Stimulated activated CD8-positive, alpha-beta memory T cell treated with anti-CD3 and anti-CD28 coated beads, Interleukin-12 subunit alpha, Interleukin-12 subunit beta, amount 100 ng/mL, for 4 hours (primary cell): ENCODE measurements around the gene AURKB.
A peak's percentile ranks its signal among the peaks of the same experiment; 100 is the strongest.
"Not testable (repeated sequence)": the region's sequence is repeated elsewhere in the genome, so short reads cannot be mapped to it uniquely, and the experiment has no call there.

Experiments used
- DNase-seq: peaks from one replicate; pipeline ENCODE4 v3.0.0-alpha.2; 2020; ENCODE audit warnings: low read depth

The AURKB gene

DNA sequence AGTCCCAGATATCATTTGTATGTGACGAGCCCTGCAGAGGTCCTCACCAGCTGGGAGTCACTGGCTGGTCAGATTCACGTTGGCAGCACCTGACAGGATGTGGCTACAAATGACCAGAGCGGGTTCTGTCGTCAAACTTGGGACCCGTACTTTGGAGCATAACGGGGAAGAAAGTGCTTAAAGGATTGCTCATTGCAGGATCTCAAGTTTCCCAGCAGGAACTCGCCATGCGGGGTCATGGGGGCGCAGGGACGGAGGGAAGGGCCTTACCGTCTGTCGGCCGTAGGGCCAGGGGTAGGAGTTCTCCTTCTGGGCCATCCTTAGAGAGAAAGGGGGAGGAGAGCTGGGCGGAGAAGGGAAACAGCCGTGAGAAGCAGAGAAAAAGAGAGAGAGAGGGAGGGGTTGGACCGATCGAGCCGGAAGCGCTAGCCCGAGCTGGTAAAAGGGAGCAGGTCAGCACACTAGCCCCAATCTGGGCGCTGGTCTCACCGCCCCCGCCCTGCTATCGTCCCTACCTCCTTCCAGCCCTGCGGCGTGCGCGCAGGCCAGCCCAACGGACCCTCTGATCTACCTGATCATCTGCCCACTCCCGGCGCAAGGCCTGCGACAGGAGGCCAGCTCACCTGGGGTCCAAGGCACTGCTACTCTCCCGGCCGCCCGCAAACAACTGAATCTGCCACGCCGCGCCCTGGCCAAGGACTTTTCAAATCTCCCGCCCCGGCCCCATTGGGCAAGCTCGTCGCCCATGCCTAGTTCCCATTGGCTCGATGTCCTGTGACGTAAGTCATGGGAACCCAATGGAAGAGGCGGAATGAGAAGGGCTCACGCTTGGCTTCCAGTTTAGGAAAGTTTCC, at the start of gene AURKB:
AURKB (minus strand) TSS at position 669 of the 854 bp plus-strand sequence; CDS start at position 318, 351 bp downstream.
- DNase-seq, result peak; percentile 73

DNA sequence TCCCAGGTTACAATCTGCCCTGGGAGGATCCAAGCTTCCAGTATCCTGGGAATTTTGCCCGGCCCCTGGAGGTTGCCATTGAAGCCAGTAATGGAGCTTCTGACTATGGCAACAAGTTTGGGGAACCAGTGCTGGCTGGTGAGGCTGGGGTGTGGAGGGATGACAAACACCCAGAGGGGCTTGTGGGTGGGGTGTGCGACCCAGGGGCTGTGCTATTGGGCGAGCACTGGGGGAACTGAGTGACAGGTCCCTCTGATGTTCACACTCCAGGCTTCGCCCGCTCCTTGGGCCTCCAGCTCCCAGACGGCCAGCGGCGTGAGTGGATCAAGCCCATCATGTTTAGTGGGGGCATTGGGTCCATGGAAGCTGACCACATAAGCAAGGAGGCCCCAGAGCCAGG, 47.4 kb upstream of the AURKB start:
- no peak for DNase-seq

DNA sequence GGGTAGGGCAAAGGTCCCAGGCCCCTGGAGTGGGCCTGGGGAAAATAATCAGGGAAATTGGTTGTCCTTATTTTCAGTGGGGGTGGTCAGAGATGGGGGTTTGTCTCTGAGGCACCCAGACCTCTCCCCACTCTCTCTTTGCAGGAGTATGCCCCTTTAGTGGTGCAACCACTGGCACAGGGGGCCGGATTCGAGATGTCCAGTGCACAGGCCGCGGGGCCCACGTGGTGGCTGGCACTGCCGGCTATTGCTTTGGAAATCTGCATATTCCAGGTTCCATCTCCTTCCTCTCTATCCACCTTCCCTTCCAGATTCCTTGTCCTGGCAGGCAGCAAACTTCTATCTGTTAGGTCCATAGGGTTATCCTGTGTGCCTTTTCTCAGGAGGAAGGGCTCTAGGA, 46.3 kb upstream of the AURKB start:
- no peak for DNase-seq

DNA sequence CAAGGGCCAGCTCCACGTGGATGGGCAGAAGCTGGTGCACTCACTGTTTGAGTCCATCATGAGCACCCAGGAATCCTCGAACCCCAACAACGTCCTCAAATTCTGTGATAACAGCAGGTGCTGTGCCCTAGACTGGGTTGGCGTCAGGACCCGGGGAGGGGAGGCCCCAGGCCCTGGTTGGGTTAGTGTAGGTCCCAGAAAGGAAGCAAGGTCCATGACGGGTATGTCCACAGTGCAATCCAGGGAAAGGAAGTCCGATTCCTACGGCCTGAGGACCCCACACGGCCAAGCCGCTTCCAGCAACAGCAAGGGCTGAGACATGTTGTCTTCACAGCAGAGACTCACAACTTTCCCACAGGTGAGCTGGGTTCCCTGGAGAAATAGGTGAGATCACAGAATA, 45.9 kb upstream of the AURKB start:
- DNase-seq, result no peak

DNA sequence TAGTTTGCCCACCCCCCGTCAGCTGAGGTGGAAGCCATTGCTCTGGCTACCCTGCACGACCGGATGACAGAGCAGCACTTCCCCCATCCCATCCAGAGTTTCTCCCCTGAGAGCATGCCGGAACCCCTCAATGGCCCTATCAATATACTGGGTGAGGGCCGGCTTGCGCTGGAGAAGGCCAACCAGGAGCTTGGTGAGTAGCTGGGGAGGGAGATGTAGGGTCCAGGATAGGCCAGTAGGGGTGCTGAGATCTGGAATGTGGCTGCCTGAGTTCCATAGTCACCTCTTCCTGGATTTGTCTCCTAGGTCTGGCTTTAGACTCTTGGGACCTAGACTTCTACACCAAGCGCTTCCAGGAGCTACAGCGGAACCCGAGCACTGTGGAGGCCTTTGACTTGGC, 45.1 kb upstream of the AURKB start:
- DNase-seq, result no peak

DNA sequence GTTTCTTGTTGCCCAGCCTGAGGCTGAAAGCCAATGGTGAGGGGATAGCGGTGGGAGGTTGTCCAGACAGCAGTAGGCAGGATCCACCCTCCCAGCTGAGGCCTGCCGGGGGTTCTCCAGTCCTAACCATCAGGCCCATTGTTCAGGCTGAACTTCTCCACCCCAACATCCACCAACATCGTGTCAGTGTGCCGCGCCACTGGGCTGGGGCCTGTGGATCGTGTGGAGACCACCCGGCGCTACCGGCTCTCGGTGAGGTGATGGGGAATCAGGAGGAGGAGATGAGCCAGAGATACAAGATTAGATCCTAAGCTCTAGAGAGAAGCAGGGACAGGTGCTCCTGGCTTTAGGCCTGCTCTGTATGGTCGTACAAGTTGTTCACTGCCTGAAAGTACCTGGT, 44.5 kb upstream of the AURKB start:
- no peak for DNase-seq

DNA sequence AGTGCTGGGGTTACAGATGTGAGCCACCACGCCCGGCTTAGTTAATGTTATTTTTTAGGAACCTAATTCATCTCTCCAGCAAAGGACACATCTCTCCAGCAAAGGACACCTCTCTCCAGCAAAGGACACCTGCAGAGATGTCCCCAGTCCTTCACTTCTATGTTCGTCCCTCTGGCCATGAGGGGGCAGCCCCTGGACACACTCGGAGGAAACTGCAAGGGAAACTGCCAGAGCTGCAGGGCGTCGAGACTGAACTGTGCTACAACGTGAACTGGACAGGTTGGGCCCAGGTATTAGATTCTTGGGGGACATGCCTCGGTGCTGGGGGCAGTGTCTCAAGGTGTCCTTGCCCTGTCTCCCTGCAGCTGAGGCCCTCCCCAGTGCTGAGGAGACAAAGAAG, 43.4 kb upstream of the AURKB start:
- no peak for DNase-seq

DNA sequence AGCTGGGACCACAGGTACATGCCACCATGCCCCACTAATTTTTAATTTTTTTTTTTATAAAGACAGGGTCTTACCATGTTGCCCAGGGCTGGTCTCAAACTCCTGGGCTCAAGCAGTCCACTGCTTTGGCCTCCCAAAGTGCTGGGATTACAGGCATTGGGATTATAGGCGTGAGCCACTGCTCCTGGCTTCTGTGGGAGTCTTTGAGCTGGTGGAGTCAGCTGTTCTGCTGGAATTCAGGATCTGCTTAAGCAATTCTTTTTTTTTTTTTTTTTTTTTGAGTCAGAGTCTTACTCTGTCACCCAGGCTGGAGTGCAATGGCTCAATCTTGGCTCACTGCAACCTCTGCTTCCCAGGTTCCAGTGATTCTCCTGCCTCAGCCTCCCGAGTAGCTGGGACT, 41.0 kb upstream of the AURKB start:
- not testable (repeated sequence) for DNase-seq

DNA sequence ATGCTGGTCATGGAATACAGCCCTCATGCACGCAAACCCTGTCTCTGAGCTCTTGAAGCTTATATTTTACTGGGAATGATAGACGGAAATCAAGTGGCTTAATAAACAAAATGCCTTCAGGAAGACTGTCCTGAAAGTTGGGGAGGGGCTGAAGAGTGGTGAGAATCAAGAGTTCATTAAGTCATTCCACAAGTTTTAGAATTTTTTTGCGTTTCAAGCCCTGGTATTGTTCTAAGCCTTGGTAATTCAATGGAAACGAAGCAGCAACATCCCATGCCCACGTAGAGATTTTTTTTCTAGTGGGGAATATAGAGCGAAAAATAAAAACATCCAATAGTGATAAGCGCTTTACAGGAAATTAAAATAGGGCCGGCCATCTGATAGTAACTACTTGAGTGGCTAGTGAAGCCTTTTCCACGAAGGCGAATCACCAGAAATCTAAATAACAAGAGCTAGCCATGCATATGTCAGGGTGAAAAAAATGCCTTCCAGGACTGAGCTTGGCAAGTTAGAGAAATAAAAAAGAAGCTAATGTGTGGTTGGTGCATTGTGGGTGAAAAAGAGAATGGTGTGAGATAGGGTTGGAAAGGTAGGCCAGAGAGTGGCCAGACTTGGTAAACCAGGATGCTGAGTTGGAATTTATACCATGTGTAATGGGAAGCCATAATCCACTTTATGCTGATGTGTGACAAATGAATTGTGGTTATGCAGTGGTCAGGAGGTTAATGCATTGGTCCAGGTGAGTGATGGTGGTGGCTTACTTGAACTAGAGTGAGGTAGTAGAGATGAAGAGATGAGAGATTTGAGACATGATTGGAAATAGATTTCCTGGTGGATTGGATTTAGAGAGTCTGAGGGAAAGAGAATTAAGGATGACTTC, 39.5 kb upstream of the AURKB start:
- no peak for DNase-seq

DNA sequence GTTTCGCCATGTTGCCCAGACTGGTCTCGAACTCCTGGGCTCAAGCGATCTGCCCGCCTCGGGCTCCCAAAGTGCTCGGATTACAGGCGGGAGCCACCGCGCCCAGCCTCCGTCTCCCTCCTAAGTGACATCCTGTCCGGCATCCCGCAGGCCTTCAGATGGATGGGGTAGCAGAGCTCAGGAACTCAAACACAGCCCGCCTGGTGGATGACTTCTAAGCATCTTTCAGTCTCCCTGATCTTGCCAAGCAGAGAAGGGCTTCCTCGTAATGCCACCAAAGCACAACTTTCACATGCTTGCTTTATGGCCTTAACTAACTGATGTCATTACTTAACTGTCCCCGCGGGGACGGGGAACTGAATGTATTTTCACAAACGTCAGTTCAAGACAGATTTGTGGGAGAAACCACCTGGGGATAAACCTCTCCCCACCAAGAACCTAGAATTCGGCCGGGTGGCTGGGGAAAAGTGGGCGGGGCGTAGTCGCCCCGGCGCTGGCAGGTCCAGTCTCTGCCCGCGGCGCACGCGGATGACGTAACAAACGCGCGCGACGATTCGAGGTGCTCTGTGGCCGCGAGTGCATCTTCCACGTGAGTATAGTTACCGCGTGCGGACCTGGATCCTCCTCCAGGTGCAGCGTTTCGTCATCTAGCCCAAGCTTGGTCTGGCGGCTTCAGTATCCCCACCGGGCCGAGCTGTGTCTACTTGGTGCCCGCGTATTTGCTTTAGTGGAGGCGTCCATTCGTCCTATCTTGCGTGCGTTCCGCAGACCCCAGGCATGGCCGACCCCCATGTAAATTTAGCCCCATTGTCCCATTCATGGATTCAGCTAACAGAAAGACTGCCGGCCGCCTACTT, 38.6 kb upstream of the AURKB start, which contains the start of gene PFAS:
PFAS (plus strand) TSS at position 539 of the 857 bp plus-strand sequence. CDS start 4,649 bp downstream, outside the sequence.
- peak; percentile 96 for DNase-seq

DNA sequence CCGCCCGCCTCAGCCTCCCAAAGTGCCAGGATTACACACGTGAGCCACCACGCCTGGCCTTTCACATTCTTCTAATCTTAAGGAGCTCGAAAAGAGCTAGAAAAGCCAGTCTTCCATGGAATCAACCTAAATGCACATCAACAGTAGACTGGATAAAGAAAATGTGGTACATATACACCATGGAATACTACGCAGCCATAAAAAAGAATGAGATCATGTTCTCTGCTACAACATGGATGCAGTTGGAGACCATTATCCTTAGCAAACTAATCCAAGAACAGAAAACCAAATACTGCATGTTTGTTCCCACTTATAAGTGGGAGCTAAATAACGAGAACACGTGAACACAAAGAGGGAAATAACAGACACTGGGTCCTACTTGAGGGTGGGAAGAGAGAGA, 34.4 kb upstream of the AURKB start:
- no peak for DNase-seq

DNA sequence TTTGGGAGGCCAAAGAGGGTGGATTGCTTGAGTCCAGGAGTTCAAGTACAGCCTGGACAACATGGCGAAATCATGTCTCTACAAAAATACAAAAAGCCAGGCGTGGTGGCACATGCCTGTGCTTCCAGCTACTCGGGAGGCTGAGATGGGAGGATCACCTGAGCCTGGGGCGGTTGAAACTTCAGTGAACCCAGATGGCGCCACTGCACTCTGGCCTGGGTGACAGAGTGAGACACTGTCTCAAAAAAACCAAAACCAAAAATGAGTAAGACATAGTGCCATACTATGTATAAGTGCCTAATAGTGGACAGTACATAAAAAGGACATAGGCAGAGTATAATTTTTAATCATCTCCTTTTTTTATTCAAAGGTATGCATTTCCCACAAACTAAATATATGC, 33.5 kb upstream of the AURKB start:
- no peak for DNase-seq

DNA sequence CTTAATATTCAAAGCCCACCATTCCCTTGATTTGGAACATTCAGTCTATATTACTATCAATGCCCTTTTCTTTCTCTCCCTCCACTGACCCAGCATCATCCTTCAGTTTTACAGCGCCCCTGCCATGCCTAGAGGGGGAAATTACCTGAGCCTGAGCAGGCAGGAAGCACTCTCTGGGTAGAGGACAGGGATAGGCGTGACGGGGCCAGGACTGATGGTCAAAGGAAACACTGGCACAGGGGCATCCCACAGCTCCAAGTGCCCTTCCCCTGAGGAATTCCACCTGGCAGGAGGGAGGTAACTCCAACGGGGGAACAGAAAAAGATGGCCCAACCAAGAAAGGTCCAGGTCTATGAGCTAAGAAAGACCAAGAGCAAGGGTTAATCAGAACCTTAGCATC, 27.5 kb upstream of the AURKB start:
- no peak for DNase-seq

DNA sequence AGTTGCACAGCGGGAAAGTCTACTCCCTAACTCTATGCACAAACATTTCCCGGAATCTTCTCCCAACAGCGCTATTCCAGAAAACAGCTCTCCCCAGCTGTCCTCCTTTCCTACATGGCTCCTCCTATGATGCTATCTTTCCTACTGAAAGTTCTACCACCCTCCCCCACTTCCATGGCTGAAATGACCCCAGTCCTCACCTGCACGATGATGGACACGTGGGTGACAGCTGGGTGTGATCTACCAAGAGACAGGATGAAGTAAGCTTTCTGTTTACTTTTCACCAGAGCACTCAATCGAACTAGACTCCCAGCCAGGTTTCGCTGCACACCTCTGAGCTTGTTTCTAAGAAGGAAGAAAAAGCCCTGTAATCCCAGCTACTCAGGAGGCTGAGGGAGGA, 26.8 kb upstream of the AURKB start:
- no peak for DNase-seq

DNA sequence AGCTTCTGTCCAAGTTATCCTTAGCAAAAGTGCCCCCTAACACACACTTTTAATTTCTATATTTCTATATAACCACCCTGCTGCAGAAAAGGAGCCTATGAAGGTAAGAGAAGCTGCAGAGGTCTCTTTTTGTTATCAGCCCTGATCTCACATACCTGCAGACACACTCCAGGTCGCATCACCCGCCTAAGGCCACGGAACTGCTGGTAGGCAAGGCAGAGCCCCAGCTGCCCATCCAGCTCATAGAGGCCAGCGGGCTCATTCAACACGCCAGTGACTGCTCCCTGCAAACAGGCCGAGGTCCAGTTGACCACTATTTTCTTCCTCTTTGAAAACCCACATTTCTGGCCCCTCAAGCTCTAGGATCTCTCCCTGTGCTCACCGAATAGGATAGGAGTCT, 25.3 kb upstream of the AURKB start:
- no peak for DNase-seq

DNA sequence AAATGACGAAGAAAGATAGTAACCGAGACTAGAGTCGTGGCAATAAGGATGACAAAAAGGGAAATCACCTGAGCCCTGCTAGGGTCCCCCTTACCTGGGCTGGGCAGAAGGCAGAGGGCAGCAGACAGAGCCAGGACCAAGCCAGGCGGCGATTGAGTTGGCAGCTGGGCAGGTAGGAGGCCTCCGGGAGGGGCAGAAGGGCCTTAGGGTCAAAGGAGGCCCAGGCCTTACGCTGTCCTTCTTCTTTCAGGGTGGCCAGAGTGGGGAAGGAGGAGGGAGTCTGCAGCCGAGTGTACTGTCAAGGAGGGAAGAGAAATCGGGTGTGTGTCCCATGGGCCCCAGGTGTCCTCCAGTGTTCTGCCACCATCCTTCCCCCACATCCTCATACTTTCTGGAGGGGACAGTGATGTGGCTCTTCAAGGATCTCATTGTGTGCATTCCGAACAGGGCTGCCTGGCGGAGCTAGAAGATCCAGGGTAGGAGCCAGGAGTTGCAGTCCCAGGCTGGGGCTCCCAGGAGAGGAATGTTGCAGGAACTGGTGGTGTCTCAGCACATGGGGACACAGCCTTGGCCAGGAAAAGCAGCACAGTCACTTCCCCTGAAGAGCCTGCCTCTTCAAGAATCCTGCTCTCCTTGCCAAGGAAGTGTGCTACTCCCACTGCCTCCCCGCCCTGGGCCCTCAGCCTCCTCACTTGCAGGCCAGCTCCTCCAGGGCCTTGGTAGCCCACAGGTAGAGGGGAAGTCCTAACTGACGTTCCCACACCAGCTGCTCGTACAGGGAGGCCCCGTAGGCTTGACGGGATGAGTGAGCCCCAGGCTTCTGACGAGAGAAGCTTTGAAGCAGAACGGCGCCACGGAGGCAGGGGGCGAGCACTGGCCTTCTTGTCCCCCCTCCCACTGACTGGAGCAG, 24.2 kb upstream of the AURKB start:
- DNase-seq, result no peak

DNA sequence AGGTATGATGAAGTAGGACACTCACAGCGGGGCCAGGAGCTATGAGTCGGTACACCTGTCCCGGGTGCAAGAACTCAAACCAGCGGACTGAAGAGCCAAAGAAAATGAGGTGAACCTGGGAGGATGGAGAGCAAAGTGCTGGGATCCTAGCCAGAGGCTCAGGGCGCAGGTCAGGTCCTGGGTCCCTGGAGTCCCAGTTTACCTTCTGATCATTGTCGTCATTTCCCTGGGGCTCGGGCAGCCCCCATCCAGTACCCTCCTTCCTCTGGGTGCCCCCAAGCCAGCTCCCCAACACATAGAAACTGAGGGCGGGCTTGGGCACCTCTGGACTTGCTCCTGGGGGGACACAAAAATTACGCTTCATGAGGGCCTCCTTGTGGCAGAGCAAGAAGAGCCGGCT, 21.3 kb upstream of the AURKB start:
- no peak for DNase-seq

DNA sequence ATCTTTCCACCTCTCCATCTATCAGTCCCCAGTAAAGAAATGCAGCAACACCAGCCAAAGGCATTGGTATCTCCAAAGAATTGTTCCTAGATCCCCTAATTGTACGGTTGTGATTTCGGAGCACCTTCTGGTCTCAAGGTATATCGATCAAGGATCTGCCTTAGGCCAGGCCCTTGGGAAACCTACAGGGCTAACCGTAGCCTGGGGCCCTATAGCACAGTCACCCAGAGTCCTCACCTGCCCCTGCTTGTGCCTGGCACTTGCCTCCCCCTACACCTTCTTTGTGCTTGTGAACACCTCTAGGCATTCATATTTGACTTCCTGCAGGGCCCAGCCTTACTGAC, 16.8 kb upstream of the AURKB start:
- DNase-seq, result no peak

DNA sequence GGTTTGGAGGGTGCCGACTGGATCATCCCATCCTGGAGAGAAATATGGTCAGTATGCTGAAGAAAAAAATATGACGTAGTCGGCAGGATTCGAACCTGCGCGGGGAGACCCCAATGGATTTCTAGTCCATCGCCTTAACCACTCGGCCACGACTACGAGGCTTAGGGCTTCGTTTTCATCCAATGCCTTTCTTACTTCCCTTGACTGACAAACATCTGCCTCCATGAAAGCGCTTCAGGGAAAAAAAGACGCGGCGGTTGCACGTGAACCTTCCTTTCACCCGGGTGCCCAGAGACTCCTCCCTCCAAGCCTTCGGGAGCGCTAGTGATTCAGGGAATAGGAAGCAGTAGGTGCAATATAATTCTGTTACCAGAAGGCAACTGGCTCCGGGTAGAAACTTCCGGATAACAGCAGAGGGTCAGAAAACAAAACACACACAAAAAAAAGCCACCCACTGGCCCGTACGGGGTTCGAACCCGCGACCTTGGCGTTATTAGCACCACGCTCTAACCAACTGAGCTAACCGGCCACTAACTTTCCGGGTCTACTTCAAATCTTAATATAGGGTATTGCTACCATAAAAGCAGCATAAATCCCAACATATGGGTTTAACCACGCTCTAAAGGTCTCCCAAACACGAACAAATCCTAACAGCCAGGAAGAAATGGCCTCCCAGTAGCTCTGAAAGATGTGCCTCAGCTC, 16.3 kb upstream of the AURKB start:
- DNase-seq, result no peak

DNA sequence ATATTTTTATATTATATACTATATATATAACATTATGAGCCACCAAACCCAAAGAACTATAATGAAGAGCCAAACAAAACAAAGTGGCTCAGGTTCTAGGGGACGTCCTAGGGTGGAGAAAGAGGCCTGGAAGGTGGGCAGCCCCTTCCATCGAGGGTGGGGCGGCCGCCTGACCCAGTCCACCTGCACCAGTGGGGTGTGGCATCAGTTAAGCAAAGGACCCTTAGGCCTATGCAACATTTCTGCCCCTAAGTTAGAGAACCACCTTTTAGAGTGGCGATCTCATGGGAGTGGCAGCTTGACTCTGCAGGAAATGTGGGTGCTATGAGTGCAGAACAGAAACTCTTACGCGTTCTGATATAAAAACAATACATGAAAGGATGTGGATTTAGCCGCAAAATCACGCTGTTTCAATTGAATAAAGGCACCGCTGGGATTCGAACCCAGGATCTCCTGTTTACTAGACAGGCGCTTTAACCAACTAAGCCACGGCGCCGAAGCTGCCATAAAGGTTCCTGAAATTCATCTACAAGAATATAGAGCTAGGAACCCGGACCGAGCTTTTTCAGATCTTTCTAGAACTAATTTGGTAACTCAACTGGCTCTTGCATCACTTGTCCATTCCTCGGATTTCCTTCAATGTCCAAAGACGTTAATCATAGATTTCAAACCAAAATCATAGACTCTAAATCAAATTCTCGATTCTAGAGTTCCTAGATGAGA, 15.6 kb upstream of the AURKB start:
- DNase-seq, result no peak
